Mesodermal cell (in vitro differentiated cells): ENCODE measurements around the gene CRTC1.

Experiments
- H3K27ac ChIP-seq: 2 replicates; pipeline ENCODE4 v1.7.0; 2013; ENCODE audit warnings: mild to moderate bottlenecking, low read depth, low read length, moderate library complexity; ENCODE audit not compliant: severe bottlenecking
- H3K36me3 ChIP-seq: 2 replicates; pipeline ENCODE4 v1.7.1; 2013; ENCODE audit warnings: mild to moderate bottlenecking, low read length, moderate library complexity; ENCODE audit not compliant: control insufficient read depth, insufficient read depth
- H3K4me1 ChIP-seq: one replicate; pipeline ENCODE4 v1.7.1; 2013; ENCODE audit warnings: mild to moderate bottlenecking, low read length; ENCODE audit not compliant: insufficient read depth, control insufficient read depth, poor library complexity, severe bottlenecking
- H3K4me3 ChIP-seq: 2 replicates; pipeline ENCODE4 v1.7.0; 2013; ENCODE audit warnings: low read length, control low read depth, mild to moderate bottlenecking; ENCODE audit not compliant: insufficient read depth, poor library complexity, severe bottlenecking; ENCODE audit errors: extremely low read depth
- H3K9me3 ChIP-seq: 2 replicates; pipeline ENCODE4 v1.7.1; 2013; ENCODE audit warnings: mild to moderate bottlenecking, low read length, moderate library complexity; ENCODE audit not compliant: control insufficient read depth
- WGBS, 2 experiments: methylation state at CpG; one replicate each; pipeline ENCODE4 v1.1.5; 2013; ENCODE audit warnings: missing lambda C conversion rate in 2 of 2; ENCODE audit not compliant: insufficient coverage in 2 of 2; 5-methylcytosine and 5-hydroxymethylcytosine counted together

CRTC1 gene

DNA sequence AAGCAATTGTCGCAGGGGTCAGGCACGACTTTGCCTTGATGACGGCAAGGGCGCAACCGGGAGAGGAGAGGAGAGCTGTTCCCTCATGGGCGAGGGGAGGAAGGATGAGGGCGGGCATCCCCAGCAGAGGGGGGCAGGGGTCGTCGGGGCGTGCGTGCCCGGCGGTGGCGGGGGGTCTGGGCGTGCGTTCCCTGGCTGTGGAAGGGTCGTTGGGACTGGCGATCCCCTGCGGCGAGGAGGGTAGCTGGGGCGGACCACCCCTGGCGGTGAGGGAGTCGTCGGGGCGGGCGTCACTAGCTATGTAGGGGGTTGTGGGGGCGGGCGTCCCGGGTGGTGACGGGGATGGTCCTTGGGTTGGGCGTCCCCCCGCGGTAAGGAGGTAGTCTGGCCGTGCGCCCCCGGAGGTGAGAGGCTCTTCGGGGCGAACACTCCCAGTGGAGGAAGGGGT is 106.0 kb downstream of the CRTC1 start:
- Histone ChIP-seq H3K9me3 (no peaks in the 10 kb centered on the region), H3K27ac (no peak overlapping the region), H3K4me3 (no peak overlapping the region), H3K36me3 (no peaks in the 10 kb centered on the region), H3K4me1 (peaks cover 4% of the 10 kb centered on the region)
- 5 to 6% methylated on average over 22 to 27 of the region's 38 CpGs for WGBS, 2 experiments

DNA sequence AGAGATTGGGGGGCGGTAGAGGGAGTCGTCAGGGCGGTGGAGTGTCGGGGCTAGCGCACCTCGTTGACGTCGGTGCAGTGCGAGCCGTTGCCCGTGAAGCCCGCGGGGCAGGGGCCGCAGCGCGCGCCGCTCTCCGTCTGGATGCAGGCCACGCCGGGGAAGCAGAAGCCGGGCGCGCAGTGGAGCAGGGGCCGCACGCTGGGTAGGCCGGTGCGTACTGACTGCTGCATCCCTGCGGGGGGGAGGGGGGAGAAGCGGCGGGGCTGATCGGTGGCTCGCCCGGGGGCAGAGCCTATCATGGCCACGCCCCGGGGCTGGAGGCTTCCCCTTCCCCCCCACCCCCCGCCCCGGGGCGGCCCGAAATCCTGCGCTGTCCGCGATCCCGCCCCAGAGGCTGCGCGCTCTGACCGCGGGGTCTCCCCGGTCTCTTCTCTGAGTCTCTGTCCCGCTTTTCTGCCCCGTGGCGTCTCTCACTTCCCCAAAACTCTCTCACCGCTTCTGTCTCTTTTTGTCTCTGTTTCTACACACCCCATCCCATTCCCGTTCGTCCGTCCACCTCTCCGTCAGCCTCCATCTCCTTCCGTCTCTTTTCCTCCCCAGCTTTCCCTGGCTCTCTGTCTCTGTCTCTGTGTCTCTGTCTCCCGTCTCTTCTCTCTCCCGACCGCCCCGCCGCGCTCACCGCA is 106.5 kb downstream of the CRTC1 start:
- WGBS, 2 experiments = 1 to 2% methylated on average over 29 to 40 of the region's 65 CpGs
- Histone ChIP-seq H3K4me1 (peaks cover 4% of the 10 kb centered on the region), H3K27ac (no peak overlapping the region), H3K9me3 (no peaks in the 10 kb centered on the region), H3K4me3 (peak overlapping the region; percentile 1), H3K36me3 (no peaks in the 10 kb centered on the region)

DNA sequence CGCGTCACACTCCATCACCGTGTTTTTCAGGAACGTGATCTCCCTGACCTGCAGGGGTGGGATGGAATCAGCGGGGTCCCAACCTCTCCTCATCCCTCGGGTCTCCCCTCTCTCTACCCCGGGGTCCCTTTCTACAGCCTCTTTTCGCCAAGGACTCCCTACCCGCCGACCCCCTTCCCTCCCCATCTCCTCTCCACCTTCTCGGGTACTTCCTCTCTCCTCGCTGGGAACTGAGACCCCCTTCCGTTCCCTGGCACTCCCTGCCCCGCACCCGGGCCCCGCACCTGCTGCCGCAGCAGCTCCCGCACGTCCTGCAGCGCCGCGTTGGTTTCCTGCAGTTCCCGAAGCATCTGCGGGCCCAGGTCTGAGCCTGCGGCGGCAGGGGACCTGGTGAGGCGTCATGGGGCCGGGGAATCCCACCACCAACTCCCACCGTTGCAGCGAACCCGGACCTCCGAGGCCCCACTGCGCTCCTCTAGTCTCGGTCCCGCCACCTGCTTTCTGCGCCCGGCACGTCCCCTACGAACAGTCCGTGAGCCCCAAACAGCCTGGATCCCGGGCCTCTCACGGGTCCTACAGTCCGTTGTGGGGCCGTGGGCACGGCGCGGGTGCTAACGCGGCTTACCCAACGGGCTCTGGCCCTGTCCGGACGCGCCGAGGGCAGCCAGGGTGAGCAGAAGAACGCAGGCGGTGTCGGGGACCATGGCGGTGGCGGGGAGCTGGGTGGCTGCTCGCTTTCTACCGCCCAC is 107.3 kb downstream of the CRTC1 start, which contains the start of gene COMP:
Gene COMP, minus strand, starts transcription at position 740 of the 749 bp plus-strand sequence. Its CDS starts 36 bp downstream, at position 704.
- H3K4me1 ChIP-seq = peaks cover 3% of the 10 kb centered on the region
- peak within 1 kb of the TSS; percentile 1 for H3K4me3 ChIP-seq
- H3K27ac ChIP-seq = no peak within 1 kb of the TSS
- 5 to 6% methylated on average over 51 to 56 of the region's 61 CpGs for WGBS, 2 experiments
- H3K36me3 ChIP-seq = no peaks in the 10 kb centered on the region
- no peaks in the 10 kb centered on the region for H3K9me3 ChIP-seq

DNA sequence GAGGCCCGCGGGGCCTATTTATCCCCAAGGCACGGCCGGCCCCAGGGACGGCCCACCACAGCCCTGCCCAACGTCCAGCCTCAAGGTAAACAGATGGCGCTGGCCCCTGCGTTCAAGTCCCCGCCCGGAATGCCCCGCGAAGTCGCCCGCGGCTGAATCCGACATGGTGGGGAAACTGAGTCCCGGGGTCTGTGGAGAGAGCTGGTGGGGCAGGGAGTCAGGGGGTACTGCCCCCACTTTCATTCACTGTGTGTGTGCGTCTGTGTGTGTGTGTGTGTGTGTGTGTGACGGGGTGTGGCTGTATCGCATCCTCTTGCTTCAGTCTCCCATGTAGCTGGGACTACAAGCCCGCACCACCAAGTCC is 107.8 kb downstream of the CRTC1 start:
- H3K4me1 ChIP-seq = peaks cover 5% of the 10 kb centered on the region
- WGBS, 2 experiments = 12 to 22% methylated on average over 9 to 17 of the region's 21 CpGs
- no peak overlapping the region for H3K27ac ChIP-seq
- H3K9me3 ChIP-seq = no peaks in the 10 kb centered on the region
- no peak overlapping the region for H3K4me3 ChIP-seq
- no peaks in the 10 kb centered on the region for H3K36me3 ChIP-seq

DNA sequence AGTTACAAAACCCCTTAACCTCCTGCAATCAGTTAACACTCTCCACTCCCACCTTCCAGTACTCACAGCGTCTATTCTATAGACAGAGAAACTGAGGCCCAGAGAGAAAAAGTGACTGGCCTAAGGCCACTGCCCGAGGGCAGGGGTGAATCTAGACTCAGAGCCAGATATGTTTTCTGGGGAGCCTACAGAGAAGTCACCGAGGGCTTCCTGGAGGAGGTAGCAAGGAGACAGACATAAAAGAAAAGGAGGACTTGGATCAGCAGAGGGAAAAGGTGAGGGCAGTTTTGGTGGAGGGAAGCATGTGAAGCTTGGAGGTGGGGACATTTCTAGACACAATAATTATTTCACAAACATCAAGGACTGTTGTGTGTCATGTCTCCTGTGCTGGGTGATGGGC is 109.2 kb downstream of the CRTC1 start:
- Histone ChIP-seq H3K36me3 (no peaks in the 10 kb centered on the region), H3K4me3 (no peak overlapping the region), H3K9me3 (no peaks in the 10 kb centered on the region), H3K4me1 (peaks cover 5% of the 10 kb centered on the region), H3K27ac (no peak overlapping the region)
- WGBS, 2 experiments = 65 to 80% methylated on average over 2 to 3 of the region's 3 CpGs

DNA sequence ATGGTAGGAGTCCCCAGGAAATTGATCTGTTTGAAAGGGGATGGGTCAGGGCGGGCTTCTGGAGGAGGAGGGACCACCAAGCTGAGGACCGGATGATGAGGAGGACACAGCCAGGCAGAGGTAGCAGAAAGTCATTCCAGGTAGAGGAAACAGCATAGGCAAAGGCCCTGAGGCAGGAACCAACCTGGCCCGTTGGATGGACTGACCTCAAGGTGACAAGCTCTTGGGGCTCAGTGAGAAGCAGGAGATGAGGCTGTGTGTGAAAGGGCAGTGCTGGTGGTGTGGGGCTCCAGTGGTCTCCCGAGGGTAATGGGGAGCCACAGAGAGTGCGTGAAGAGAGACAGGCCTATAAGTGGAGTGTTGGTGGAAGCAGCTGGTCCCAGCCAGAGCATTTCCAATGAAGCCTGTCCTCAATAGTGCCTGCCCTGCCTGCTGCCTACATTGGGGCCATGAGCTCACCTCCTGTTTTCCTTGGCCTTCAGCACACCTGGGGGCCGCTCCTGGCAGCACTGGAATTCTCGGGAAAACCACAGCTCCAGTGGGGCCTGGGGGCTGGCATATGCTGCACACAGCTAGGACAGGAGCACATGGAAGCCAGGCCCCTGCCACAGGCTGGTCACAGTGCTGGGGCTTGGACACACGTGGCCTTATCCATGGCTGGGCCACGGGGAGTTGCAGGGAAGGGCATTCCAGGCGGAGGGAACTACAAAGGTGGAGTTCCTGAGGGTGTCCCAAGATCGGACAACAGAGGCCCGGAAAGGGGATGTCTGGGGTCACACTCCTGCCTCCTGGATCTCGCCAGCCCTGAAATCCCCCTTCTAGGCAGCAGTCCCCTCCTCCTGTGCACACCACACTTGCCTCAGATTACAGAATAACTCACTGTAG is 109.9 kb downstream of the CRTC1 start:
- Histone ChIP-seq H3K36me3 (no peaks in the 10 kb centered on the region), H3K4me3 (no peak overlapping the region), H3K9me3 (no peaks in the 10 kb centered on the region), H3K4me1 (peaks cover 5% of the 10 kb centered on the region), H3K27ac (no peak overlapping the region)
- 76 to 77% methylated on average over 10 to 13 of the region's 13 CpGs for WGBS, 2 experiments

DNA sequence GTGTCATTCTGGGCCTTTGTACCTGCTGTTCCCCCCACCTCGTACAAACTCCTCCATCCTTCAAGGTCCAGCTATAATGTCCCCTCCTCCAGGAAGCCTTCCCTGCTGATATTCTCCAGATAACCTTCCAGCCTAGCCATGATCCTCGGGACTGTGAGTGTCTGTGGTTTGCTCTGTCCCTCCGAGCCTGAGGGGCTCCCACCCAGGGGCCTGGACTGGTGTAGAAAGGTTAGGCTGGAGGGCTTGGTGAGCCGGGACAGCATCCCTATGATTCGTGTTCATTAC is 110.5 kb downstream of the CRTC1 start:
- H3K36me3 ChIP-seq = no peaks in the 10 kb centered on the region
- 69 to 85% methylated on average over 2 to 5 of the region's 5 CpGs for WGBS, 2 experiments

DNA sequence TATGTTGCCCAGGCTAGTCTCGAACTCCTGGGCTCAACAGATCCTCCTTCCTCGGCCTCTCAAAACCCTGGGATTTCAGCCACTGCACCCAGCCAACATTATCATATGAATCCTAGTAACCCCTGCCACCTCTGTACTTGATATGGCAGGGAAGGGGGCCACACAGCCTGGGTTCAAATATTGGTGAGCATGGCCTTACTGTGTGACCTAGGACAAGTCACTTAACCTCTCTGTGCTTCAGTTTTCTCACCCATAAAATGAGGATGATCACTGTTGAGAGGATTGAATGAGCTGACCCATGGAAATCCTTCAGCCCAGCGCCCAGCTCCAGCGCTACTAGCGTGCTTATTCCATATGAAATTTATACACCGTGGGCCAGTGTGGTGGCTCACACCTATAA is 111.2 kb downstream of the CRTC1 start:
- Histone ChIP-seq H3K4me1 (peaks cover 5% of the 10 kb centered on the region), H3K4me3 (no peak overlapping the region), H3K36me3 (no peaks in the 10 kb centered on the region), H3K9me3 (no peaks in the 10 kb centered on the region), H3K27ac (no peak overlapping the region)
- WGBS, 2 experiments = 96 to 98% methylated on average over 4 to 6 of the region's 6 CpGs

More for the DNA sequence above, 110.5 kb downstream of the CRTC1 start:
- Histone ChIP-seq H3K9me3 (no peaks in the 10 kb centered on the region), H3K4me3 (no peak overlapping the region), H3K27ac (no peak overlapping the region), H3K4me1 (peaks cover 5% of the 10 kb centered on the region)

DNA sequence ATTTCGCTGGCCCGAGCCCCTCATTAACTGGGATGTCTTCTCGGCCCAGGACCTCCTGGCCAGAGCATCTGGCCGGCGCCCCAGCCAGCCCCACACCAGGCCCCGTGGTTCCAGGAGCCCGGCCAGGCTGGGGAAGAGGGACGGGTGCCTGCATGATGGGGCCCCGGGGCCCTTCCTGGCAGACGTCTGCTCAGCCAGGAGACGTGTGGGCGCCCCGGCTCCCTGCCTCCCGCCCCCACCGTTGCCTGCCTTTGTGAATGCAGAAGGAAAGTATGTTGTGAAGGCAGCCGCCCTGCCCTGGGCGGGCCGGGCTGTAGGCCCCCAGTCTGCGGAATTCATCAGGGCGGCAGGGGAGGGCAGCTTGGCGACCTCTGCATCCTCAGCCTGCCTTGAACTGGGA is 112.1 kb downstream of the CRTC1 start:
- WGBS, 2 experiments = 17 to 24% methylated on average over 14 to 15 of the region's 21 CpGs
- H3K27ac ChIP-seq = no peak overlapping the region

DNA sequence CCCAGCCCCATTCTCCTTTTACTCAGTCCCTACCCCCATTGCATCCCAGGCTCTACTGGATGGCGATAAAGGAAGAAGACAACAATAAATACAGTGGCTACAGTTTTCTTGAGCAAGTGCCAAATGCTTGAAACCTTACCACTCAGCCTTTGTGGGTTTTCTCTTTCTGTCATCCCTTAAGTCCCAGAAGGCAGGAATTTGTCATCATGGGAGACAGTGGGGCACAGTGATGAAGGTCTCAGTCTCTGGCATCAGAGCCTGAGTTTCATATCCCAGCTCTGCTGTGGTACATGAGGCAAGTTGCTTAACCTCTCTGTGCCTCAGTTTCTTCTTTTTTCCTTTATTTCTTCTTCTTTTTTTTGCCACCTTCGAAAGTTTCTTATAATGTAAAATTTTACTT is 112.8 kb downstream of the CRTC1 start:
- WGBS, 2 experiments = 100% methylated on average over 1 of the region's 2 CpGs; no CpG with 5 or more reads in 1 of the 2 experiments
- Histone ChIP-seq H3K36me3 (no peaks in the 10 kb centered on the region), H3K9me3 (no peaks in the 10 kb centered on the region), H3K4me3 (no peak overlapping the region), H3K4me1 (peaks cover 5% of the 10 kb centered on the region), H3K27ac (no peak overlapping the region)

More for the DNA sequence above, 112.1 kb downstream of the CRTC1 start:
- Histone ChIP-seq H3K4me1 (peaks cover 5% of the 10 kb centered on the region), H3K4me3 (no peak overlapping the region), H3K36me3 (no peaks in the 10 kb centered on the region), H3K9me3 (no peaks in the 10 kb centered on the region)
